Stimulated activated CD8-positive, alpha-beta memory T cell treated with anti-CD3 and anti-CD28 coated beads, Interleukin-4, amount 100 ng/mL, for 1 hour (primary cell): ENCODE data around the gene NADK.
"Not testable (repeated sequence)": the region's sequence is repeated elsewhere in the genome, so short reads cannot be mapped to it uniquely, and the experiment has no call there.

Experiments used
- DNase-seq, 2 donors: peaks; one replicate each; pipeline ENCODE4 v3.0.0-alpha.2; 2020; ENCODE audit warnings: low read depth in 2 of 2, low spot score in 1 of 2

NADK gene

GRCh38 chr1:1748686-1749321 lies 29.5 kb downstream of the NADK start:
- DNase-seq: no peak

GRCh38 chr1:1746566-1746909 lies 31.7 kb downstream of the NADK start:
- DNase-seq: not testable (repeated sequence)

- DNase-seq: peak; percentile 31 to 84
Observed at GRCh38 chr1:1745651-1746565, 32.4 kb downstream of the NADK start.

- not testable (repeated sequence) for DNase-seq
Observed at GRCh38 chr1:1742529-1742928, 35.7 kb downstream of the NADK start.

GRCh38 chr1:1741013-1741412 lies 37.3 kb downstream of the NADK start:
- DNase-seq: not testable (repeated sequence)

- DNase-seq: not testable (repeated sequence)
Observed at GRCh38 chr1:1738799-1739337, 39.4 kb downstream of the NADK start.

- not testable (repeated sequence) for DNase-seq
Observed at GRCh38 chr1:1737675-1738590, 40.3 kb downstream of the NADK start.

- DNase-seq: no peak
Observed at GRCh38 chr1:1732381-1732780, 45.9 kb downstream of the NADK start.

GRCh38 chr1:1730870-1731269 lies 47.4 kb downstream of the NADK start:
- no peak for DNase-seq

- not testable (repeated sequence) for DNase-seq
Observed at GRCh38 chr1:1730230-1730629, 48.0 kb downstream of the NADK start.

- DNase-seq: not testable (repeated sequence)
Observed at GRCh38 chr1:1729116-1729816, 49.0 kb downstream of the NADK start.

GRCh38 chr1:1728308-1729005 lies 49.8 kb downstream of the NADK start:
- peak in 1 of 2 donors; percentile 13 for DNase-seq

GRCh38 chr1:1727131-1727651 lies 51.1 kb downstream of the NADK start:
- not testable (repeated sequence) for DNase-seq

- DNase-seq: not testable (repeated sequence)
Observed at GRCh38 chr1:1726088-1726487, 52.2 kb downstream of the NADK start.

GRCh38 chr1:1724035-1724864 lies 54.0 kb downstream of the NADK start, which contains the start of gene CDK11A:
Gene CDK11A (minus strand): TSS chr1:1724357. CDS start chr1:1722818, 1,539 bp downstream.
- DNase-seq: peak; percentile 94 to 97

- DNase-seq: no peak
Observed at GRCh38 chr1:1721201-1721600, 57.1 kb downstream of the NADK start.

GRCh38 chr1:1715109-1715883 lies 63.0 kb downstream of the NADK start:
- DNase-seq: not testable (repeated sequence)

GRCh38 chr1:1707897-1708296 lies 70.4 kb downstream of the NADK start:
- DNase-seq: not testable (repeated sequence)
